GM23338 (cell line): ENCODE measurements around the gene ULK4. TPM values are rescaled to one million over a fixed set of nuclear protein-coding genes. Genes with fewer than 3 reads are reported as not detected.

Source experiments
- ATAC-seq: fragments of 200-7000 bp; cut with Tn5 transposase; 3 replicates; pipeline ENCODE4 v1.9.1; 2020
- DNase-seq: peaks from one replicate; pipeline ENCODE4 v3.0.0-alpha.2; 2015; ENCODE audit warnings: low spot score
- H2AFZ ChIP-seq: fragments of 200-600 bp; sonication (generic); 2 replicates; pipeline ENCODE4 v1.8.0; 2016; ENCODE audit warnings: antibody characterized with exemption, mild to moderate bottlenecking, moderate library complexity
- H3F3A ChIP-seq: fragments of 200-600 bp; sonication (generic); replicated peaks from 2 replicates; pipeline ENCODE4 v1.8.0; 2017; ENCODE audit warnings: antibody characterized with exemption, mixed run types, low read depth
- H3K27ac ChIP-seq: fragments of 200-600 bp; sonication (generic); 2 replicates; pipeline ENCODE4 v1.6.1; 2016; ENCODE audit warnings: low read depth
- H3K27me3 ChIP-seq: fragments of 200-600 bp; sonication (generic); 2 replicates; pipeline ENCODE4 v1.8.0; 2016; ENCODE audit warnings: mild to moderate bottlenecking, mixed run types, moderate library complexity; ENCODE audit not compliant: insufficient read depth
- H3K36me3 ChIP-seq: fragments of 200-600 bp; sonication (generic); 2 replicates; pipeline ENCODE4 v1.8.0; 2016; ENCODE audit warnings: mild to moderate bottlenecking; ENCODE audit not compliant: insufficient read depth
- H3K4me1 ChIP-seq: fragments of 200-600 bp; sonication (generic); 2 replicates; pipeline ENCODE4 v1.8.0; 2016; ENCODE audit warnings: mild to moderate bottlenecking, moderate library complexity; ENCODE audit not compliant: insufficient read depth
- H3K4me2 ChIP-seq: fragments of 200-600 bp; sonication (generic); 2 replicates; pipeline ENCODE4 v1.7.1; 2017; ENCODE audit warnings: mixed run types
- H3K4me3 ChIP-seq: fragments of 200-600 bp; sonication (generic); 2 replicates; pipeline ENCODE4 v1.6.1; 2016; ENCODE audit warnings: mixed run types
- H3K79me2 ChIP-seq: fragments of 200-600 bp; sonication (generic); replicated peaks from 2 replicates; pipeline ENCODE4 v1.8.0; 2017; ENCODE audit warnings: mild to moderate bottlenecking; ENCODE audit not compliant: insufficient read depth
- H3K9me2 ChIP-seq: fragments of 200-600 bp; sonication (generic); 2 replicates; pipeline ENCODE4 v1.8.0; 2017; ENCODE audit not compliant: insufficient read depth
- H4K20me1 ChIP-seq: fragments of 200-600 bp; sonication (generic); replicated peaks from 2 replicates; pipeline ENCODE4 v1.8.0; 2017; ENCODE audit warnings: mild to moderate bottlenecking; ENCODE audit not compliant: insufficient read depth
- H3K27ac Mint-ChIP-seq: 2 replicates; pipeline ENCODE4 v1.8.0; 2020; ENCODE audit warnings: inconsistent platforms, mild to moderate bottlenecking, moderate library complexity, mixed read lengths
- H3K27me3 Mint-ChIP-seq: 3 replicates; pipeline ENCODE4 v1.8.0; 2022; ENCODE audit warnings: low read depth, mild to moderate bottlenecking, moderate library complexity, mixed read lengths, inconsistent platforms; ENCODE audit not compliant: insufficient read depth, poor library complexity
- H3K36me3 Mint-ChIP-seq: 3 replicates; pipeline ENCODE4 v1.8.0; 2021; ENCODE audit warnings: low read depth, mild to moderate bottlenecking, inconsistent platforms, moderate library complexity, mixed read lengths
- H3K4me1 Mint-ChIP-seq: 3 replicates; pipeline ENCODE4 v1.8.0; 2020; ENCODE audit warnings: mild to moderate bottlenecking, inconsistent platforms, mixed read lengths
- H3K4me3 Mint-ChIP-seq: 3 replicates; pipeline ENCODE4 v1.8.0; 2021; ENCODE audit warnings: moderate library complexity, mild to moderate bottlenecking, inconsistent platforms, mixed read lengths
- H3K9me3 Mint-ChIP-seq: 3 replicates; pipeline ENCODE4 v1.8.0; 2020; ENCODE audit warnings: moderate library complexity, mild to moderate bottlenecking, inconsistent platforms, mixed read lengths
- CREB1 ChIP-seq: fragments of 250-450 bp; sonication (Bioruptor Pico); IDR thresholded peaks from 2 replicates; pipeline ENCODE4 v1.5.0; 2020; ENCODE audit warnings: low read depth, mild to moderate bottlenecking, moderate library complexity
- EZH2 ChIP-seq: fragments of 200-600 bp; sonication (generic); IDR thresholded peaks from one replicate; pipeline ENCODE4 v1.8.0; 2017; ENCODE audit warnings: antibody characterized with exemption, mild to moderate bottlenecking, low read depth; ENCODE audit not compliant: unreplicated experiment
- EZH2phosphoT487 ChIP-seq: fragments of 200-600 bp; sonication (generic); IDR thresholded peaks from one replicate; pipeline ENCODE4 v1.8.1; 2018; ENCODE audit warnings: antibody characterized with exemption; ENCODE audit not compliant: unreplicated experiment
- JUNB ChIP-seq: IDR thresholded peaks from one replicate; pipeline ENCODE4 v1.6.1; 2016; ENCODE audit warnings: antibody characterized with exemption; ENCODE audit not compliant: unreplicated experiment
- NANOG ChIP-seq: IDR thresholded peaks from 2 replicates; pipeline ENCODE4 v1.6.1; 2016; ENCODE audit warnings: antibody characterized with exemption, borderline replicate concordance
- STAT1 ChIP-seq: IDR thresholded peaks from one replicate; pipeline ENCODE4 v1.6.1; 2016; ENCODE audit warnings: antibody characterized with exemption; ENCODE audit not compliant: unreplicated experiment
- ZNF114 ChIP-seq: fragments of 250-450 bp; sonication (Bioruptor Pico); IDR thresholded peaks from 2 replicates; pipeline ENCODE4 v1.5.0; 2020; ENCODE audit warnings: mild to moderate bottlenecking, moderate library complexity
- polyA plus RNA-seq: library from polyadenylated mRNA; unstranded; fragments of >200 nt; fragmentation: Nextera tagmentation; extraction: Ambion mirVana; gene quantifications from 2 replicates; pipeline ENCODE4 v1.2.1, GENCODE V29; 2016
- total RNA-seq: library from RNA; depleted of rRNA; stranded (reverse); fragments of >200 nt; shearing (Covaris generic); gene quantifications from 2 replicates; pipeline ENCODE4 v1.2.3, GENCODE V29; 2014
- TF ChIP-seq, protein P1 (sequence below): IDR thresholded peaks from one replicate; pipeline ENCODE4 v1.6.1; 2018; ENCODE audit warnings: antibody characterized with exemption; ENCODE audit not compliant: unreplicated experiment
- TF ChIP-seq, protein P2 (sequence below): fragments of 250-450 bp; sonication (Bioruptor Pico); IDR thresholded peaks from 2 replicates; pipeline ENCODE4 v1.5.0; 2020; ENCODE audit warnings: mild to moderate bottlenecking, moderate library complexity
- TF ChIP-seq, protein P3 (sequence below), 2 experiments: fragments of 200-600 bp in 1 of 2; sonication (generic) in 1 of 2; conservative IDR thresholded peaks; 2 replicates each; pipeline versions ENCODE4 v1.5.1 to v1.6.1; 2016 to 2017; ENCODE audit warnings: antibody characterized with exemption in 2 of 2, low read depth in 2 of 2, mild to moderate bottlenecking in 2 of 2, moderate library complexity in 1 of 2

The ULK4 gene
- total and polyA plus RNA-seq, 2 experiments from 2014 or later = 20.8 to 41.4 TPM

DNA sequence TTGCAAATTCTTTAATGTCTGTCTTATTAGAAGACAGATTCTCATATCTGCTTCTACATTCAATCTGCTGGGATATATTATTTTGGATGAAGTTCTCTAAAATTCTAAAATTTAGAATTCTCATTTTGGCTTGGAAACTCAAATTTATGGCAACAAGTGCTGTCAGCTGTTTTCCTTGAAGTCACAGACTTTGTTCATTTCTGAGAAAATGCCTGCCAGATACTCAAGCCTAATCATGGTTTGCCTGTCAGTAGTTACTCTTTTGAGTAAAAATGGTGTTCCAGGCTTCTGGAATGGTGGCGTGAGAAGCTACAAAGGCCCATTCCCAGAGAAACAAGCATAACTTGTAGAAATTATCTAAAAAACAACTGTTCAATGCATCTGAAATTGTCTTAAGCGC lies 646.8 kb downstream of the ULK4 start (continued):
- TF ChIP-seq, protein P1, sequence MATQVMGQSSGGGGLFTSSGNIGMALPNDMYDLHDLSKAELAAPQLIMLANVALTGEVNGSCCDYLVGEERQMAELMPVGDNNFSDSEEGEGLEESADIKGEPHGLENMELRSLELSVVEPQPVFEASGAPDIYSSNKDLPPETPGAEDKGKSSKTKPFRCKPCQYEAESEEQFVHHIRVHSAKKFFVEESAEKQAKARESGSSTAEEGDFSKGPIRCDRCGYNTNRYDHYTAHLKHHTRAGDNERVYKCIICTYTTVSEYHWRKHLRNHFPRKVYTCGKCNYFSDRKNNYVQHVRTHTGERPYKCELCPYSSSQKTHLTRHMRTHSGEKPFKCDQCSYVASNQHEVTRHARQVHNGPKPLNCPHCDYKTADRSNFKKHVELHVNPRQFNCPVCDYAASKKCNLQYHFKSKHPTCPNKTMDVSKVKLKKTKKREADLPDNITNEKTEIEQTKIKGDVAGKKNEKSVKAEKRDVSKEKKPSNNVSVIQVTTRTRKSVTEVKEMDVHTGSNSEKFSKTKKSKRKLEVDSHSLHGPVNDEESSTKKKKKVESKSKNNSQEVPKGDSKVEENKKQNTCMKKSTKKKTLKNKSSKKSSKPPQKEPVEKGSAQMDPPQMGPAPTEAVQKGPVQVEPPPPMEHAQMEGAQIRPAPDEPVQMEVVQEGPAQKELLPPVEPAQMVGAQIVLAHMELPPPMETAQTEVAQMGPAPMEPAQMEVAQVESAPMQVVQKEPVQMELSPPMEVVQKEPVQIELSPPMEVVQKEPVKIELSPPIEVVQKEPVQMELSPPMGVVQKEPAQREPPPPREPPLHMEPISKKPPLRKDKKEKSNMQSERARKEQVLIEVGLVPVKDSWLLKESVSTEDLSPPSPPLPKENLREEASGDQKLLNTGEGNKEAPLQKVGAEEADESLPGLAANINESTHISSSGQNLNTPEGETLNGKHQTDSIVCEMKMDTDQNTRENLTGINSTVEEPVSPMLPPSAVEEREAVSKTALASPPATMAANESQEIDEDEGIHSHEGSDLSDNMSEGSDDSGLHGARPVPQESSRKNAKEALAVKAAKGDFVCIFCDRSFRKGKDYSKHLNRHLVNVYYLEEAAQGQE = no peak
- TF ChIP-seq EZH2phosphoT487 = no peak
- no peak for TF ChIP-seq JUNB
- TF ChIP-seq STAT1 = no peak

DNA sequence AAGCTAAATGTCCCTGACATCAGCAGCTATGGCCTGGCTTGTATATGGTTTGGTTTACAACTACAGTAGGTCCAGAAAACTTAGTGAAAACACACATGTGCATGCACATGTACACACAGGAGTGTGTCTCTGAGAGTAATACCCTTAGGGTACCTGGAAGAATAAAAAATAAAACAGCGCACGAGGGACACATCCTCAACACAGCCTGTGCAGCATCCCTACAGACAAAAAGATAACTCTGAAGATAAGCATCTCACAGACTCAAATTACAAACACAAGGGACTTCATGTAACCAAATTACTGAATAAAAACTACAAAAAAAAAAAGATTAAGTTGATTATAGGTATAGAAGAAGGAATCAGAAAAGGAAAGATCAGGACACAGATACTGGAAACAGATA lies 653.8 kb downstream of the ULK4 start:
- Histone ChIP-seq H3K4me3 (no peak overlapping the region), H4K20me1 (no peaks in the 10 kb centered on the region), H3K4me2 (no peak overlapping the region), H3K79me2 (no peaks in the 10 kb centered on the region), H3K9me2 (no peaks in the 10 kb centered on the region), H3K27me3 (no peaks in the 10 kb centered on the region), H3K4me1 (no peaks in the 10 kb centered on the region), H2AFZ (no peak overlapping the region), H3K27ac (no peak overlapping the region), H3K36me3 (no peaks in the 10 kb centered on the region), H3F3A (no peaks in the 10 kb centered on the region)
- DNase-seq (no peak), ATAC-seq (no peak)
- H3K27ac Mint-ChIP-seq = no peak overlapping the region
- H3K36me3 Mint-ChIP-seq = peaks cover 4% of the 10 kb centered on the region
- no peaks in the 10 kb centered on the region for H3K4me1 Mint-ChIP-seq
- no peak overlapping the region for H3K4me3 Mint-ChIP-seq
- peaks cover 2% of the 10 kb centered on the region for H3K27me3 Mint-ChIP-seq
- H3K9me3 Mint-ChIP-seq = peaks cover 4% of the 10 kb centered on the region
- TF ChIP-seq, protein P2, sequence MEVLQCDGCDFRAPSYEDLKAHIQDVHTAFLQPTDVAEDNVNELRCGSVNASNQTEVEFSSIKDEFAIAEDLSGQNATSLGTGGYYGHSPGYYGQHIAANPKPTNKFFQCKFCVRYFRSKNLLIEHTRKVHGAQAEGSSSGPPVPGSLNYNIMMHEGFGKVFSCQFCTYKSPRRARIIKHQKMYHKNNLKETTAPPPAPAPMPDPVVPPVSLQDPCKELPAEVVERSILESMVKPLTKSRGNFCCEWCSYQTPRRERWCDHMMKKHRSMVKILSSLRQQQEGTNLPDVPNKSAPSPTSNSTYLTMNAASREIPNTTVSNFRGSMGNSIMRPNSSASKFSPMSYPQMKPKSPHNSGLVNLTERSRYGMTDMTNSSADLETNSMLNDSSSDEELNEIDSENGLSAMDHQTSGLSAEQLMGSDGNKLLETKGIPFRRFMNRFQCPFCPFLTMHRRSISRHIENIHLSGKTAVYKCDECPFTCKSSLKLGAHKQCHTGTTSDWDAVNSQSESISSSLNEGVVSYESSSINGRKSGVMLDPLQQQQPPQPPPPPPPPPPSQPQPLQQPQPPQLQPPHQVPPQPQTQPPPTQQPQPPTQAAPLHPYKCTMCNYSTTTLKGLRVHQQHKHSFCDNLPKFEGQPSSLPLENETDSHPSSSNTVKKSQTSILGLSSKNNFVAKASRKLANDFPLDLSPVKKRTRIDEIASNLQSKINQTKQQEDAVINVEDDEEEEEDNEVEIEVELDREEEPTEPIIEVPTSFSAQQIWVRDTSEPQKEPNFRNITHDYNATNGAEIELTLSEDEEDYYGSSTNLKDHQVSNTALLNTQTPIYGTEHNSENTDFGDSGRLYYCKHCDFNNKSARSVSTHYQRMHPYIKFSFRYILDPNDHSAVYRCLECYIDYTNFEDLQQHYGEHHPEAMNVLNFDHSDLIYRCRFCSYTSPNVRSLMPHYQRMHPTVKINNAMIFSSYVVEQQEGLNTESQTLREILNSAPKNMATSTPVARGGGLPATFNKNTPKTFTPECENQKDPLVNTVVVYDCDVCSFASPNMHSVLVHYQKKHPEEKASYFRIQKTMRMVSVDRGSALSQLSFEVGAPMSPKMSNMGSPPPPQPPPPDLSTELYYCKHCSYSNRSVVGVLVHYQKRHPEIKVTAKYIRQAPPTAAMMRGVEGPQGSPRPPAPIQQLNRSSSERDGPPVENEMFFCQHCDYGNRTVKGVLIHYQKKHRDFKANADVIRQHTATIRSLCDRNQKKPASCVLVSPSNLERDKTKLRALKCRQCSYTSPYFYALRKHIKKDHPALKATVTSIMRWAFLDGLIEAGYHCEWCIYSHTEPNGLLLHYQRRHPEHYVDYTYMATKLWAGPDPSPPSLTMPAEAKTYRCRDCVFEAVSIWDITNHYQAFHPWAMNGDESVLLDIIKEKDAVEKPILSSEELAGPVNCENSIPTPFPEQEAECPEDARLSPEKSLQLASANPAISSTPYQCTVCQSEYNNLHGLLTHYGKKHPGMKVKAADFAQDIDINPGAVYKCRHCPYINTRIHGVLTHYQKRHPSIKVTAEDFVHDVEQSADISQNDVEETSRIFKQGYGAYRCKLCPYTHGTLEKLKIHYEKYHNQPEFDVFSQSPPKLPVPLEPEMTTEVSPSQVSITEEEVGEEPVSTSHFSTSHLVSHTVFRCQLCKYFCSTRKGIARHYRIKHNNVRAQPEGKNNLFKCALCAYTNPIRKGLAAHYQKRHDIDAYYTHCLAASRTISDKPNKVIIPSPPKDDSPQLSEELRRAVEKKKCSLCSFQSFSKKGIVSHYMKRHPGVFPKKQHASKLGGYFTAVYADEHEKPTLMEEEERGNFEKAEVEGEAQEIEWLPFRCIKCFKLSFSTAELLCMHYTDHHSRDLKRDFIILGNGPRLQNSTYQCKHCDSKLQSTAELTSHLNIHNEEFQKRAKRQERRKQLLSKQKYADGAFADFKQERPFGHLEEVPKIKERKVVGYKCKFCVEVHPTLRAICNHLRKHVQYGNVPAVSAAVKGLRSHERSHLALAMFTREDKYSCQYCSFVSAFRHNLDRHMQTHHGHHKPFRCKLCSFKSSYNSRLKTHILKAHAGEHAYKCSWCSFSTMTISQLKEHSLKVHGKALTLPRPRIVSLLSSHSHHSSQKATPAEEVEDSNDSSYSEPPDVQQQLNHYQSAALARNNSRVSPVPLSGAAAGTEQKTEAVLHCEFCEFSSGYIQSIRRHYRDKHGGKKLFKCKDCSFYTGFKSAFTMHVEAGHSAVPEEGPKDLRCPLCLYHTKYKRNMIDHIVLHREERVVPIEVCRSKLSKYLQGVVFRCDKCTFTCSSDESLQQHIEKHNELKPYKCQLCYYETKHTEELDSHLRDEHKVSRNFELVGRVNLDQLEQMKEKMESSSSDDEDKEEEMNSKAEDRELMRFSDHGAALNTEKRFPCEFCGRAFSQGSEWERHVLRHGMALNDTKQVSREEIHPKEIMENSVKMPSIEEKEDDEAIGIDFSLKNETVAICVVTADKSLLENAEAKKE (CRISPR knock-in tag) = no peak
- no peak for TF ChIP-seq CREB1
- TF ChIP-seq JUNB = no peak
- no peak for TF ChIP-seq NANOG
- TF ChIP-seq, protein P3, sequence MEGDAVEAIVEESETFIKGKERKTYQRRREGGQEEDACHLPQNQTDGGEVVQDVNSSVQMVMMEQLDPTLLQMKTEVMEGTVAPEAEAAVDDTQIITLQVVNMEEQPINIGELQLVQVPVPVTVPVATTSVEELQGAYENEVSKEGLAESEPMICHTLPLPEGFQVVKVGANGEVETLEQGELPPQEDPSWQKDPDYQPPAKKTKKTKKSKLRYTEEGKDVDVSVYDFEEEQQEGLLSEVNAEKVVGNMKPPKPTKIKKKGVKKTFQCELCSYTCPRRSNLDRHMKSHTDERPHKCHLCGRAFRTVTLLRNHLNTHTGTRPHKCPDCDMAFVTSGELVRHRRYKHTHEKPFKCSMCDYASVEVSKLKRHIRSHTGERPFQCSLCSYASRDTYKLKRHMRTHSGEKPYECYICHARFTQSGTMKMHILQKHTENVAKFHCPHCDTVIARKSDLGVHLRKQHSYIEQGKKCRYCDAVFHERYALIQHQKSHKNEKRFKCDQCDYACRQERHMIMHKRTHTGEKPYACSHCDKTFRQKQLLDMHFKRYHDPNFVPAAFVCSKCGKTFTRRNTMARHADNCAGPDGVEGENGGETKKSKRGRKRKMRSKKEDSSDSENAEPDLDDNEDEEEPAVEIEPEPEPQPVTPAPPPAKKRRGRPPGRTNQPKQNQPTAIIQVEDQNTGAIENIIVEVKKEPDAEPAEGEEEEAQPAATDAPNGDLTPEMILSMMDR (conservative IDR thresholded peaks at IDR 0.05; ENCODE audit: low read depth in 2 of 2) = no peak
- TF ChIP-seq, protein P1 = no peak
- TF ChIP-seq ZNF114 (CRISPR knock-in tag) = no peak
- TF ChIP-seq EZH2 = no peak
